T-helper 1 cell (primary cell): ENCODE results near the gene SLC24A3.
"Not testable (repeated sequence)": the region's sequence is repeated elsewhere in the genome, so short reads cannot be mapped to it uniquely, and the experiment has no call there.

Source experiments
- DNase-seq, 5 donors: peaks; one replicate each; pipeline ENCODE4 v3.0.0-alpha.2; 2012 to 2020

SLC24A3 gene

GRCh38 chr20:19754201-19754600 is 541.8 kb downstream of the SLC24A3 start:
- DNase-seq = not testable (repeated sequence)

DNA sequence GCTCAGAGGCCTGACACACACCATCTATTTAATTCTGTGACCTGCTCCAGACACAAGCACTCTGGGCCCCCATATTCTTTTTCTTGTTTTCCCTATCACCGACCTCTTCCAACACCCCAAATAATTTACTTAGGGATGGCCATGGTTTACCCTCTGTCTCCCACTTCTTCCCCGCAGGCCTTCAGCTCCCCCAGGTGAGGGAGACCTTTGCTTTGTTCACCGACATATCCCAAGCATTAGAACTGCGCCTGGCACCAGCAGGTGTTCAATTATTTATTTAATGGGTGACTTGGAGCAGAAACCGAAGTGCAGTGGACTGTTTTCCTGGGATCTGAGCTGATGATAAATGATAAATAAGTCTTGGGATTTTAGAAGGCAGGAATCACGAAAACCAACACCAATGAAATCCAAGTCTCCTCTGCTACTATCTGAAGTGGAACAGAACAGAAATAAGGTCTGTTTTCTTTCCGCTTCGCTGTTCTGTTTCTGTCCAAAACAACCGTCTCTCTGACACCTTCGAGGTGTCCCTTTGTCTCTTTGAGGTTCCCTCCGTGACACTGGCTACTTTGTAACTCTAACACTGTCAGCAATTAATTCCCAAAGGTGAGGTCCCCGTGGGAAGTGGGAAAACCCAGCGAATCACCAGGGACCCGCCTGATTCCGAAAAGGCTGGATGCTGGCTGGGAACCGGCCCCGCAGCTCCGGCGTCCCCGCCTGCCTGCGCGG is 544.5 kb downstream of the SLC24A3 start:
- no peak for DNase-seq

DNA sequence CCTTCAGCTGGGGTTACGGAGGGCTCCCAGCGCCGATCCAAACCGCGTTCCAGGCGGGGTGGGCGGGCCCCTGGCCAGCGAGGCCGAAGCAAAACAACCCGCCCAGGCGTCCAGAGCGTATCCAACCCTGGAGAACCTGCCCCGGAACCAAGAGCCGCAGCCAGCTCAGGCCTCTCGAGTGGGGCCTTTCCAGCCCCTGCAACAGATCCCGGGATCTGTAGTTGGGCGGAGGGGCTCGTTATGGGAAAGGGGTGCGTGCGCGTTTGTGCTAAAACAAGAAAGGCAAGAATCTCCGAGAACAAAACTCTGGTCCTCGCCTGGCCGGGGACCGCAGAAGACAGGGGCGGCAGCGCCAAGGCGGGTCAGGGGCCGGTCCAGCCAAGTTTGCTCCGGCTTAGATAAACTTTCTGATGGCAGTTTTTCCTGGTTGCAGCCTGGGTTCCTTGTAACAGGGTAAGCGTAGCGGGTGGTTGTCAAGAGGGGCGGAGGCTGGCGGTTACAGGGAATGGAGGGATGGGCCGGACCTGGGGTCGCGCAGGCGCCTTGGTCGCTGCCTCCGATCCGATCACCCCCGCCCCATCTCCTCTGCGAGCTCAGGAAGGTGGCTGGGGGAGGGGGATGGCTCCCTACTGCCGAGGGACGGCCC is 545.2 kb downstream of the SLC24A3 start:
- no peak for DNase-seq

GRCh38 chr20:19758133-19758500 is 545.7 kb downstream of the SLC24A3 start, which contains the start of gene RIN2:
Gene RIN2 (plus strand): TSS chr20:19758258. CDS start chr20:19889602, 131,344 bp downstream.
- no peak for DNase-seq

DNA sequence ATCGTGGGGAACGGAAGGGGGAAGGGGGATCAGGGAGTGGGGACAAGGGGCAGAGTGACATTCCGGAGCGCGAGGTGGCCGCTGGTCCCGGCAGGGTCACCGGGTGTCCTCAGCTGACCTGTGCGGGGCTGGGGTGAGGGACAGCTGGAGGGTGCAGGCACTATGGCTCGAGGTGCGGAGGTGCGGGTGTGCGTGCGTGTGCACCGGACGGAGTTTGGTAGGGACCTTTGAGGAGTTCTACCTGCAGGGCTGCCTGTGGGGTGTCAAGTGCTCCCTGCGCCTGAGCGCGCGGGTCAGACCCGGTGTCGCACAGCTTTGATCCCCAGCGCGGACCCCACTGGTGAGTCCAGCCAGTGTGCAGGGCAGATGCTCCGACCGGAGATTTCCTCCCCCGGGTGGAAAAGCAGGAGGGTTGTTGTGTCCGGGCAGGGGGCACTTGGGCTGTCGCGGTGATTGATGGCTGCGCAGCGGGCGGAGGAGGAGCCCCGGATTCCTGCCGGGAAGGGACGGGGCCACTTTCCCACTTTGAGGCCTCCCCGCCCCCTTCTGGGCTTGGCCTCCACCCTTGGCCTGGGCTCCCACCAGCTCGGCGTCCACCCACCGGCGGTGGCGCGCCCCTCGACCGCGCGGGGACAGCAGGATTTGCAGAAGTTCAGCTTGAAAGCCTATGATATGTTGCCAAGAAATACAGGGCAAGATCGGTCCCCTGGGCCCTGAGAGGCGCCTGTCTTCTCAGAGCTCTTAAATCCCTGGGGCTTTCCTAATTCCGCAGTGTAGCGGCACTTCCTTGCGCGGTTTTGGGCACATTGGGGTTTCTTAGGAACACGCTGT is 546.3 kb downstream of the SLC24A3 start:
- no peak for DNase-seq

DNA sequence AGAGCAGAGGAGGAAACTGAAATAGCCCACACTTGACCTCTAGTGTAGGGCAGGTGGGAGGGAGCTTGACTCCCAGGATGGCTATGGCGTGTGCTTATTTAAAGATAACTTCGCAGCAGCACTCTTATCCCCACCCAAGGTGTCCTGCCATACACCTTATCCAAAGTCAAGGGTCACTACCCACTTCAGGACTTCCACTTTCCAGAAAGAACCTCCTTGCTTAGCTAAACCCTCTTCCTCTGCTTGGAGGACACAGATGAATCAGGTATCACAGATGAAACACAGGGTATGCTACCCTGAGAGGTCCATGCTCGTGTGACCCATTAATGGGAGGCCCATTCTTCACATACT is 547.9 kb downstream of the SLC24A3 start:
- DNase-seq = no peak

DNA sequence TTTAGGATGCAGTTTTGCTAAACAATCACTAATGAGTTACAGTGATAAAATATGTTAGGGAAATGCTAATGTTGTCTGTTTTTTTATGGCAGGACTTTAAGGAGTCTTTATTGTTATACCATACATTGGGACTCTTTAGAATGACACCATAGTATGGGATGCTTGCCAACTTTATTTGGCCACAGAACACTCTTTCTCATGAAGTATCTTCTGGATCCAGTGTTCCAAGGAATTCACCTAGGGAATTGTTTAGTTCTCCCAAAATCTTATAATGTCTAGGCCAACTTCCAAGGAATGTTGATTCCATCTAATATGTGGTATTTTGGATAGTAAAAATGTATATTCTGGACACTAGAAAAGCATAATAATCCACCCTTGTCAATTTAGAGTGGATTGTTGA is 548.9 kb downstream of the SLC24A3 start:
- no peak for DNase-seq

GRCh38 chr20:19761841-19762240 is 549.4 kb downstream of the SLC24A3 start:
- DNase-seq = no peak

DNA sequence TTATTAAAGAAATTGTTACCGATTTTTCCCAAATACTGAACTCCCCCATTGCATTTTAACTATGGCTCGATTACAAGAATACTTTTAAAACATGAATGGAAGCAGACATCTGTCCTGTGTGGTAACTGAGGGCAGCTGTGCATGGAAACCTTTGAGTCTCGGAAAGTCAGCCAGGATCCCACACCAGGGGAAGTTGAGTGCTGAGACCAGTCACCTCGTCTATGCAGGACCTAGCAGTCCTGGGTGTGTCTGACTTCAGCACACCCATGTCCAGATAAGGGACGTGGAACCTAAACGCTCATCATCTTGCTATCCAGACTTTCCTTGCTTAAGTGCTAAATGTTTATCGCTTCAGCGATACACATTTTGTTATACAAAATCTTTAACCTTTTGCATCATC is 551.8 kb downstream of the SLC24A3 start:
- DNase-seq = no peak

GRCh38 chr20:19765266-19765665 is 552.8 kb downstream of the SLC24A3 start:
- DNase-seq = no peak

- no peak for DNase-seq
Observed at GRCh38 chr20:19765913-19766312, 553.5 kb downstream of the SLC24A3 start.

DNA sequence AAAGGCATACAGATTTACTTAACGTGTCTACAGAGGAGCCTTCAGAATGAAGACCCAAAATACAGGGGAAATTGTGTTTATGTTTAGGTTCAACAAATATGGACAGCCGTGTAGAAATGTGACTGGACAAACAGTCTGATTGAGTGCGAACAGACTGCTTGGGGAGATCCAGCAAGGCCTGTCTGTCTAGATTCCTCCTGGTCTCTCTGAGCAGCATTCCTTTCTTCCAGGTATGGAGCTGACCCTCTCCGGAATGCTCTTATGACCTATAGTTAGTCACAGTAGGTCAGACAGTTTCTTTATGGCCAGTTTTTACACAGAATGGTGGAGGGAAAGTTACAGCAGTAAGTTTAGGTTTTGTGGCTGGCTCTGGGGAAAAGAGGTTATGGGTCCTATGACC is 554.6 kb downstream of the SLC24A3 start:
- no peak for DNase-seq

DNA sequence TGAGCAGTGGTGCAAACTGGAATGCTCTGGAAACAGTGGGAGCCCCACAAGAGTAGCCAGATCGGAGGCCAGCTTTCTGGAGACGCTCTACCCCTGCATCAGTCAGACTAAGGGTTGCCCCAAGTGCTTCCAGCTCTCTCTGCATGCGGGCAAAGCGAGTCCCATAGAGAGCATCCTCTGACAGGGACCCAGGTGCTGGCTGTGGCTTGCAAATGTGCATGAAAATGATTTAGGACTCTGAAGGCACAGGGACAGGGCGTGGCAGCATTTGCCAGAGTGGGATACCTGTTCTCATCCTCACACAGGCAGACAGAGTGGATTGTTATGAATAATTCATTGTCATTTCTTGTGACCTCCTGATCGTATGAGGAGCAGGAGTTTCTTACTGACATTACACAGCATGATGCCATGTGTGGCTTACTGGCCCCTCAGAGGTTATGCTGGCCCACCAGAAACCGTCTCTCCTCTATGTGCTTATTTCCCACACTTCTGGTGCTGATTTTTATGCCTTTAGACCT is 555.9 kb downstream of the SLC24A3 start:
- no peak for DNase-seq

- DNase-seq = no peak
Observed at GRCh38 chr20:19769507-19769906, 557.1 kb downstream of the SLC24A3 start.

- DNase-seq = no peak
Observed at GRCh38 chr20:19770375-19770774, 557.9 kb downstream of the SLC24A3 start.

DNA sequence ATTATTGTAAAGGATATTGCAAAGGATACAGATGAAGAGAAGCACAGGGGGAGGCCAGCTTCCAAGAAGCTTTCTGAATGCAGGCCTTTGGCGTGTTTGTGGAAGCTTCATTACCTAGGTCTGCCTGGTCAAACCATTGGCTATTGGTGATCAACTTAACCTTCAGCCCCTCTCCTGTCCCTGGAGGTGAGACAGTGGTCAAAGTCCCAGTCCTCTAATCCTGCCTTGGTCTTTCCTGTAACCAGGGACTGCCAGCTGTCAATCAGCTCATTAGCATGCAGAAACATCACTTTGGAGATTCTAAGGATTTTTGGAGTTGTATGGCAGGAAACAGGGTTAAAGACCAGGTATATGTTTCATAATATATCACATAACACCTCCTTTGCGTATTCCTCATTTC is 558.6 kb downstream of the SLC24A3 start:
- DNase-seq = no peak
